Smooth muscle cell (in vitro differentiated cells): ENCODE data around the gene MRFAP1L1. TPM values are rescaled to one million over a fixed set of nuclear protein-coding genes. Genes with fewer than 3 reads are reported as not detected.
"Not testable (repeated sequence)": the region's sequence is repeated elsewhere in the genome, so short reads cannot be mapped to it uniquely, and the experiment has no call there.

Experiments used
- DNase-seq: peaks from one replicate; lab custom pipeline; 2025; ENCODE audit not compliant: unreplicated experiment; lab: John Stamatoyannopoulos, UW
- H2AFZ ChIP-seq: fragments of 200-600 bp; sonication (generic); 2 replicates; pipeline ENCODE4 v1.6.0; 2016; ENCODE audit warnings: antibody characterized with exemption, low read depth, mild to moderate bottlenecking
- H3F3A ChIP-seq: fragments of 200-600 bp; sonication (generic); 2 replicates; pipeline ENCODE4 v1.6.0; 2017; ENCODE audit warnings: antibody characterized with exemption, low read depth
- H3K27ac ChIP-seq: fragments of 200-600 bp; sonication (generic); 2 replicates; pipeline ENCODE4 v1.5.1; 2016; ENCODE audit warnings: low read depth, mild to moderate bottlenecking
- H3K27me3 ChIP-seq: fragments of 200-600 bp; sonication (generic); 2 replicates; pipeline ENCODE4 v1.6.1; 2016; ENCODE audit warnings: low read depth, mild to moderate bottlenecking
- H3K36me3 ChIP-seq: fragments of 200-600 bp; sonication (generic); 2 replicates; pipeline ENCODE4 v1.5.1; 2016; ENCODE audit warnings: low read depth
- H3K4me1 ChIP-seq: fragments of 200-600 bp; sonication (generic); 2 replicates; pipeline ENCODE4 v1.5.1; 2016; ENCODE audit warnings: low read depth
- H3K4me2 ChIP-seq: fragments of 200-600 bp; sonication (generic); 2 replicates; pipeline ENCODE4 v1.6.0; 2016; ENCODE audit warnings: mild to moderate bottlenecking
- H3K4me3 ChIP-seq: fragments of 200-600 bp; sonication (generic); 2 replicates; pipeline ENCODE4 v1.5.1; 2016; ENCODE audit warnings: mild to moderate bottlenecking
- H3K79me2 ChIP-seq: fragments of 200-600 bp; sonication (generic); 2 replicates; pipeline ENCODE4 v1.6.0; 2016; ENCODE audit warnings: low read depth, mild to moderate bottlenecking
- H3K9ac ChIP-seq: fragments of 200-600 bp; sonication (generic); 2 replicates; pipeline ENCODE4 v1.6.0; 2016; ENCODE audit warnings: low read depth
- H3K9me3 ChIP-seq: fragments of 200-600 bp; sonication (generic); replicated peaks from 2 replicates; pipeline ENCODE4 v1.5.1; 2016; ENCODE audit warnings: low read depth
- H4K20me1 ChIP-seq: fragments of 200-600 bp; sonication (generic); 2 replicates; pipeline ENCODE4 v1.6.0; 2016; ENCODE audit warnings: low read depth
- CTCF ChIP-seq: fragments of 200-600 bp; sonication (generic); IDR thresholded peaks from 2 replicates; pipeline ENCODE4 v1.5.1; 2017; ENCODE audit warnings: borderline replicate concordance, mild to moderate bottlenecking, antibody characterized with exemption; ENCODE audit not compliant: insufficient read depth, poor library complexity, severe bottlenecking
- WGBS: methylation state at CpG from one replicate; pipeline ENCODE4 v1.1.7; 2016; ENCODE audit warnings: low lambda C conversion rate; 5-methylcytosine and 5-hydroxymethylcytosine counted together
- polyA plus RNA-seq: library from polyadenylated mRNA; unstranded; fragments of >200 nt; fragmentation: Nextera tagmentation; extraction: Ambion mirVana; gene quantifications from 2 replicates; pipeline ENCODE4 v1.2.1, GENCODE V29; 2016
- total RNA-seq: library from RNA; depleted of rRNA; stranded (reverse); fragments of >200 nt; gene quantifications from 2 replicates; pipeline ENCODE4 v1.2.3, GENCODE V29; 2014

MRFAP1L1 gene
- total RNA-seq (67.1 and 70.2 TPM in 2 replicates), polyA plus RNA-seq (46.2 and 48.9 TPM in 2 replicates)

GRCh38 chr4:6709230-6710114 is at the start of gene MRFAP1L1:
Gene MRFAP1L1 (minus strand): TSS chr4:6709865. CDS start chr4:6709629, 236 bp downstream.
- peak within 1 kb of the TSS; percentile 97 for H2AFZ ChIP-seq
- peak within 1 kb of the TSS; percentile 69 for H3K27ac ChIP-seq
- DNase-seq = peak; percentile 58
- H3K27me3 ChIP-seq = no peaks in the 10 kb centered on the region
- TF ChIP-seq CTCF = no peak
- peaks cover 30% of the 10 kb centered on the region for H4K20me1 ChIP-seq
- H3K9me3 ChIP-seq = no peaks in the 10 kb centered on the region
- peaks cover 17% of the 10 kb centered on the region for H3K4me1 ChIP-seq
- no peaks in the 10 kb centered on the region for H3K36me3 ChIP-seq
- H3K9ac ChIP-seq = peak within 1 kb of the TSS; percentile 68
- peak within 1 kb of the TSS; percentile 94 for H3K4me2 ChIP-seq
- H3K79me2 ChIP-seq = peaks cover 48% of the 10 kb centered on the region
- under 1% methylated on average over 72 of the region's 72 CpGs for WGBS
- peak within 1 kb of the TSS; percentile 79 for H3K4me3 ChIP-seq
- no peaks in the 10 kb centered on the region for H3F3A ChIP-seq

GRCh38 chr4:6758728-6759127 is 49.1 kb upstream of the MRFAP1L1 start:
- Histone ChIP-seq H3K4me2 (no peak overlapping the region), H2AFZ (no peak overlapping the region), H3K4me3 (no peak overlapping the region), H3K36me3 (no peaks in the 10 kb centered on the region), H3K27ac (no peak overlapping the region), H3K79me2 (no peaks in the 10 kb centered on the region), H3K9ac (no peak overlapping the region), H3F3A (no peaks in the 10 kb centered on the region), H3K27me3 (no peaks in the 10 kb centered on the region), H3K4me1 (no peaks in the 10 kb centered on the region), H4K20me1 (no peaks in the 10 kb centered on the region), H3K9me3 (no peaks in the 10 kb centered on the region)
- TF ChIP-seq CTCF = no peak
- no peak for DNase-seq
- WGBS = 74% methylated on average over 4 of the region's 4 CpGs

GRCh38 chr4:6756345-6756744 is 46.7 kb upstream of the MRFAP1L1 start:
- H3K36me3 ChIP-seq, H3K27me3 ChIP-seq: not testable (repeated sequence)
- WGBS = 80% methylated on average over 2 of the region's 6 CpGs

GRCh38 chr4:6755088-6755753 is 45.6 kb upstream of the MRFAP1L1 start:
- Histone ChIP-seq H3K4me2 (no peak overlapping the region), H3K36me3 (no peaks in the 10 kb centered on the region), H3F3A (no peaks in the 10 kb centered on the region), H3K79me2 (no peaks in the 10 kb centered on the region), H2AFZ (no peak overlapping the region), H3K9ac (no peak overlapping the region), H3K27me3 (no peaks in the 10 kb centered on the region), H3K4me1 (no peaks in the 10 kb centered on the region), H3K9me3 (no peaks in the 10 kb centered on the region), H4K20me1 (no peaks in the 10 kb centered on the region), H3K27ac (no peak overlapping the region), H3K4me3 (no peak overlapping the region)
- no peak for DNase-seq
- no peak for TF ChIP-seq CTCF
- 91% methylated on average over 5 of the region's 5 CpGs for WGBS

More at GRCh38 chr4:6756345-6756744, 46.7 kb upstream of the MRFAP1L1 start:
- not testable (repeated sequence) for H3K9ac ChIP-seq, H3K4me3 ChIP-seq, H3F3A ChIP-seq, H2AFZ ChIP-seq, H4K20me1 ChIP-seq, H3K27ac ChIP-seq, H3K4me2 ChIP-seq, H3K79me2 ChIP-seq, H3K9me3 ChIP-seq, DNase-seq, H3K4me1 ChIP-seq
